ENCODE results near the gene WRAP73.

Gene WRAP73

GRCh38 chr1:3646596-3646995, 3.3 kb downstream of the WRAP73 start:
- Histone ChIP-seq H3K4me3 (no peak overlapping the region), H3K4me1 (peaks cover 0 to 29% (median 25%) of the 10 kb centered on the region in 4 donors), H3K36me3 (peaks cover 23 to 51% (median 23%) of the 10 kb centered on the region in 3 donors), H3K9me3 (no peaks in the 10 kb centered on the region), H3K27ac (no peak overlapping the region), H3K27me3 (peaks cover 12 to 13% of the 10 kb centered on the region in 2 donors)
- TF ChIP-seq, protein P1, sequence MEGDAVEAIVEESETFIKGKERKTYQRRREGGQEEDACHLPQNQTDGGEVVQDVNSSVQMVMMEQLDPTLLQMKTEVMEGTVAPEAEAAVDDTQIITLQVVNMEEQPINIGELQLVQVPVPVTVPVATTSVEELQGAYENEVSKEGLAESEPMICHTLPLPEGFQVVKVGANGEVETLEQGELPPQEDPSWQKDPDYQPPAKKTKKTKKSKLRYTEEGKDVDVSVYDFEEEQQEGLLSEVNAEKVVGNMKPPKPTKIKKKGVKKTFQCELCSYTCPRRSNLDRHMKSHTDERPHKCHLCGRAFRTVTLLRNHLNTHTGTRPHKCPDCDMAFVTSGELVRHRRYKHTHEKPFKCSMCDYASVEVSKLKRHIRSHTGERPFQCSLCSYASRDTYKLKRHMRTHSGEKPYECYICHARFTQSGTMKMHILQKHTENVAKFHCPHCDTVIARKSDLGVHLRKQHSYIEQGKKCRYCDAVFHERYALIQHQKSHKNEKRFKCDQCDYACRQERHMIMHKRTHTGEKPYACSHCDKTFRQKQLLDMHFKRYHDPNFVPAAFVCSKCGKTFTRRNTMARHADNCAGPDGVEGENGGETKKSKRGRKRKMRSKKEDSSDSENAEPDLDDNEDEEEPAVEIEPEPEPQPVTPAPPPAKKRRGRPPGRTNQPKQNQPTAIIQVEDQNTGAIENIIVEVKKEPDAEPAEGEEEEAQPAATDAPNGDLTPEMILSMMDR (IDR thresholded peaks at IDR 0.05) = no peak
- intact Hi-C loops (cut with DNase I; ENCODE audit: low total_unique reads) = no loop called here
- DNase-seq = no peak

DNA sequence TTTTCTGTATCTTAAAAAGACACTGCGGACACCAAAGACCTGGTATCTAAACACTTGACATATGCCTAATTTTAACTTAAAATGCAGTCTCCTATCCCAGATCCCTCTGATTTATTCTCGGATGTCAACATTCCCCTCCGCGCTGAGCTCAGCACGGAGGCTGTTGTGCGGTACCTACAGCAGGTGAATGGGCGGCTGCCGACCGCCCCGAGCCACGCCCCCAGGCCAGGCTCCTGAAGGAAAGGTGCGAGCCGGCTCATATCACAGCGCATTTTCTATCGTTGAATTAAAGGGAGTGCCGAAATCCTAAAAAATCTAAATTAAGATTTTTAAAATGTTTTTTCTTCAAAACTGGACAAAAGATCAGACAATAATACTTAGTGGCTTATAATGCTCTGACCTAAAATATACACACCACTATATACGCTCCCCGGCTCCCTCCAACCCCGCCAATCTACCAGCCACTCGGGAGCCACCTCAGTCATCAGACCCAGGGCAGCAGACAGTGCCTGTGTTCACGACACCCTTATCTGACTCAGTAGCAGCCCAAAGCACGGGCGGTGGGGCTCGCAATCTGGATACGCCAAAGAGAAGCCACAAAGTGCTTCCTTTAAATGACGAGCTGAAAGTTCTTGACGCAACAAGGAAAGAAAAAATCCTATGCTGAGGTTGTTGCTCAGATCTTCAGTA, 4.1 kb downstream of the WRAP73 start:
- Histone ChIP-seq H3K27ac (no peak overlapping the region), H3K27me3 (peaks cover 4 to 5% of the 10 kb centered on the region in 2 donors), H3K4me3 (no peak overlapping the region), H3K9me3 (no peaks in the 10 kb centered on the region), H3K4me1 (peaks cover 0 to 21% (median 17%) of the 10 kb centered on the region in 4 donors), H3K36me3 (peaks cover 23 to 59% (median 29%) of the 10 kb centered on the region in 3 donors)
- DNase-seq = no peak
- intact Hi-C loops (cut with DNase I; ENCODE audit: low total_unique reads) = no loop called here
- TF ChIP-seq, protein P1 (IDR thresholded peaks at IDR 0.05) = no peak

- H3K4me1 ChIP-seq = peaks cover 0 to 15% (median 11%) of the 10 kb centered on the region in 4 donors
- TF ChIP-seq, protein P1 (IDR thresholded peaks at IDR 0.05) = no peak
- peaks cover 27 to 65% (median 31%) of the 10 kb centered on the region in 3 donors for H3K36me3 ChIP-seq
- no peaks in the 10 kb centered on the region for H3K27me3 ChIP-seq
- intact Hi-C loops (cut with DNase I; ENCODE audit: low total_unique reads) = no loop called here
- no peak for DNase-seq
- H3K27ac ChIP-seq = no peak overlapping the region
- H3K4me3 ChIP-seq = no peak overlapping the region
- H3K9me3 ChIP-seq = no peaks in the 10 kb centered on the region
These were observed 4.7 kb downstream of the WRAP73 start for GRCh38 chr1:3645247-3645646.

- Histone ChIP-seq H3K9me3 (no peaks in the 10 kb centered on the region), H3K36me3 (peaks cover 36 to 74% (median 37%) of the 10 kb centered on the region in 3 donors), H3K27me3 (no peaks in the 10 kb centered on the region), H3K4me3 (no peak overlapping the region), H3K4me1 (peaks cover 0 to 9% (median 7%) of the 10 kb centered on the region in 4 donors), H3K27ac (no peak overlapping the region)
- intact Hi-C loops (cut with DNase I; ENCODE audit: low total_unique reads) = no loop called here
- no peak for DNase-seq
- TF ChIP-seq, protein P1 (IDR thresholded peaks at IDR 0.05) = no peak
These were observed 5.6 kb downstream of the WRAP73 start for GRCh38 chr1:3644273-3644672.

DNA sequence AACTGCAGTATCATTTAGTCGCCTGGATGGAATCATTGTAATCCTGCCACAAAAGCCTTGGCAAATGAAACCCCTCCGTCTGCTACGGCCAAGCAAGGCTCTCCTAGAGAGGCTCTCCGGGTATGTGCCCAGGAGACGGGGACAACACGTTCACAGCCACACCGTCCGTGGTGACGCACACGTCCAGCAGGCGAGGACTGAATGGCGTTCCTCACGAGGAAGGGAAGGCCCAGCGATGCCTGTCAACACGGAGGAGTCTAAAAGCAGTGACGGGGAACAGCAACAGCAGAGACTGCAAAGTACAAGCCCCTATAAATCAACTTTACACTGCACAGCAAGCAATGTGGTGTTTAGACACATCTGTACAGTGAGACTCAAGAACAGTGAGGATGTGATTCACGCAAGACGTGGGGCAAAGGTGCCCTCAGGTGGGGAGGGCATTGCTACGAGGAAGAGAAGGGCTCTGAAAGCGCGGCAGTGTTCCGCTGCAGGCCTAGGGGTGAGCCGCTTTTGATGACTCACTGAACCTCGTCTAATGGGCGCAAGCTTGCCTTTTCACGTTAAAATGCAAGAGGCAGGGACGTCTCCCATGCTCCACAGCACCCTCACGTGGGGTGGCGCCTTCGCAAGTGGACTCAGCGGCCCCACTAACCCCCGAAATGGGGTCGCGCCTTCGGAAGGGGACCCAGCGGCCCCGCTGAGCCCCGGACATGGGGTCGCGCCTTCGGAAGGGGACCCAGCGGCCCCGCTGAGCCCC, 6.8 kb downstream of the WRAP73 start:
- TF ChIP-seq, protein P1 (IDR thresholded peaks at IDR 0.05) = no peak
- no peaks in the 10 kb centered on the region for H3K27me3 ChIP-seq
- no peak for DNase-seq
- intact Hi-C loops (cut with DNase I; ENCODE audit: low total_unique reads) = no loop called here
- no peak overlapping the region for H3K4me3 ChIP-seq
- H3K27ac ChIP-seq = no peak overlapping the region
- no peaks in the 10 kb centered on the region for H3K4me1 ChIP-seq
- H3K36me3 ChIP-seq = peaks cover 44 to 86% (median 47%) of the 10 kb centered on the region in 3 donors
- no peaks in the 10 kb centered on the region for H3K9me3 ChIP-seq
